PC-9 (cell line): ENCODE measurements around the gene AUTS2. TPM values are rescaled to one million over a fixed set of nuclear protein-coding genes. Genes with fewer than 3 reads are reported as not detected.

Experiments used
- BruUV-seq: library from RNA; stranded (reverse); fragments of 400-500 nt; replicated peaks from 2 replicates; lab custom pipeline; 2021; lab: Mats Ljungman, UMichigan
- CTCF ChIA-PET: fragments of 300-600 bp; sonication (Branson Sonifier 250); formaldehyde crosslinking; loops from one replicate; lab custom pipeline; 2022; ENCODE audit warnings: antibody characterized with exemption; lab: Charles Lee
- POLR2A ChIA-PET: fragments of 300-600 bp; sonication (Branson Sonifier 250); formaldehyde crosslinking; loops from one replicate; lab custom pipeline; 2022; ENCODE audit warnings: antibody characterized with exemption; ENCODE audit not compliant: unreplicated experiment; lab: Charles Lee
- DNase-seq, 2 experiments: peaks; one replicate each; pipeline versions ENCODE4 v3.0.0 to v3.0.0-alpha.2; 2015 to 2022; ENCODE audit warnings: mixed read lengths in 1 of 2
- H2AFZ ChIP-seq: fragments of 200-600 bp; sonication (generic); 2 replicates; pipeline ENCODE4 v1.8.1; 2017; ENCODE audit warnings: antibody characterized with exemption
- H3F3A ChIP-seq: fragments of 200-600 bp; sonication (generic); 2 replicates; pipeline ENCODE4 v1.8.1; 2017; ENCODE audit warnings: antibody characterized with exemption, mild to moderate bottlenecking, low read depth; ENCODE audit not compliant: insufficient read depth
- H3K27ac ChIP-seq: fragments of 200-600 bp; sonication (generic); 2 replicates; pipeline ENCODE4 v1.6.1; 2016; ENCODE audit warnings: mixed run types
- H3K27me3 ChIP-seq: fragments of 200-600 bp; sonication (generic); 2 replicates; pipeline ENCODE4 v1.6.1; 2016; ENCODE audit warnings: low read depth, mixed run types; ENCODE audit not compliant: insufficient read depth
- H3K36me3 ChIP-seq: fragments of 200-600 bp; sonication (generic); 2 replicates; pipeline ENCODE4 v1.6.1; 2016; ENCODE audit warnings: low read depth, mixed run types
- H3K4me1 ChIP-seq: fragments of 200-600 bp; sonication (generic); replicated peaks from 2 replicates; pipeline ENCODE4 v1.6.1; 2016; ENCODE audit warnings: mixed run types; ENCODE audit not compliant: insufficient read depth
- H3K4me2 ChIP-seq: fragments of 200-600 bp; sonication (generic); 2 replicates; pipeline ENCODE4 v1.6.1; 2017; ENCODE audit warnings: mixed run types
- H3K4me3 ChIP-seq: fragments of 200-600 bp; sonication (generic); 2 replicates; pipeline ENCODE4 v1.6.1; 2016; ENCODE audit warnings: mixed run types
- H3K79me2 ChIP-seq: fragments of 200-600 bp; sonication (generic); 2 replicates; pipeline ENCODE4 v1.6.1; 2017; ENCODE audit warnings: low read depth, mixed run types
- H3K9me2 ChIP-seq: fragments of 200-600 bp; sonication (generic); 2 replicates; pipeline ENCODE4 v1.8.1; 2017; ENCODE audit warnings: mild to moderate bottlenecking; ENCODE audit not compliant: insufficient read depth
- H3K9me3 ChIP-seq: fragments of 200-600 bp; sonication (generic); 2 replicates; pipeline ENCODE4 v1.8.1; 2016; ENCODE audit warnings: low read depth; ENCODE audit not compliant: insufficient read depth
- H4K20me1 ChIP-seq: fragments of 200-600 bp; sonication (generic); 2 replicates; pipeline ENCODE4 v1.8.1; 2017; ENCODE audit not compliant: insufficient read depth
- EZH2 ChIP-seq: fragments of 200-600 bp; sonication (generic); IDR thresholded peaks from 2 replicates; pipeline ENCODE4 v1.8.0; 2017; ENCODE audit warnings: antibody characterized with exemption, low read depth
- intact Hi-C: fragments of 100-400 bp; cut with micrococcal nuclease; formaldehyde crosslinking; loops from one replicate; pipeline ENCODE4 v1.10.0; 2022; ENCODE audit not compliant: unreplicated experiment
- total RNA-seq: library from RNA; stranded (reverse); gene quantifications from 2 replicates; pipeline ENCODE4 v1.2.3, GENCODE V29; 2021
- TF ChIP-seq, protein P1 (sequence below): fragments of 200-600 bp; sonication (generic); conservative IDR thresholded peaks from 2 replicates; pipeline ENCODE4 v1.6.1; 2017; ENCODE audit warnings: mixed run types, antibody characterized with exemption, mild to moderate bottlenecking, moderate library complexity

Gene AUTS2
- total RNA-seq, 1 experiment from 2014 or later: not detected

DNA sequence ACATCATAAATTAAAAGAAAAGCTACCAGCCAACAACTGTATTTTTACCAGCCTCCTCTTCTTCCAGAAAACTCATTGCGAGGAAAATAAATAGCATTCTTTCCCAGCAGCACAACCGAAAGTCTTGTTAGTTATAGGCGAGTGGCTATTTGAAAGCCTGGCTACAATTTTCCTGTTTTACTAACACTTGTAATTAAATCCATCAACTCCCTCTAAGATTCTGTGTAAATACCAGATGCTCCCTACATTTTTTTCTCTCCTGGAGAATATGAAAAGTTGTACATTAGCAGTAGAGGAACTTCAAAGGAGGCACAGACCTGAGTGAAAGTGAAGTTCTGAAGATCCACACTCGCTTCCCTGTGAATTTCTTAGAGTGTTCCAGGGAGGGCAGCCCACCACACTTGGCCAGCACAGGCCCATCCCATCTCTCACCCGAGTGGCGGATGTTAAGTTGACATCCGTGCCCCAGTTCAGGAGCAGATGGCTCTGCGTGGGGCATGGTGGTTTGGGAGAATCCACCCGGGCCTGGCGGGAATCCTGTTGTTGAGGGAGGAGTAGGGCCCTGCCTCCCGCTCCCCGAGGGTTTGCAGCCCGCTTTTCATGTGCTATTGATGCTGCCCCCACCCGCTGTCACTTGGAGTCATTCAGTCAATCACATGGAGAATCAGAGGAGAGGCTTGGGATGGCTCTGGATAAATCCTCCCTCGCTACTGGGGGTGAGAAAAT lies 1082.6 kb downstream of the AUTS2 start:
- CTCF ChIA-PET: no interaction called here
- no peaks in the 10 kb centered on the region for H4K20me1 ChIP-seq
- TF ChIP-seq EZH2: no peak
- TF ChIP-seq, protein P1, sequence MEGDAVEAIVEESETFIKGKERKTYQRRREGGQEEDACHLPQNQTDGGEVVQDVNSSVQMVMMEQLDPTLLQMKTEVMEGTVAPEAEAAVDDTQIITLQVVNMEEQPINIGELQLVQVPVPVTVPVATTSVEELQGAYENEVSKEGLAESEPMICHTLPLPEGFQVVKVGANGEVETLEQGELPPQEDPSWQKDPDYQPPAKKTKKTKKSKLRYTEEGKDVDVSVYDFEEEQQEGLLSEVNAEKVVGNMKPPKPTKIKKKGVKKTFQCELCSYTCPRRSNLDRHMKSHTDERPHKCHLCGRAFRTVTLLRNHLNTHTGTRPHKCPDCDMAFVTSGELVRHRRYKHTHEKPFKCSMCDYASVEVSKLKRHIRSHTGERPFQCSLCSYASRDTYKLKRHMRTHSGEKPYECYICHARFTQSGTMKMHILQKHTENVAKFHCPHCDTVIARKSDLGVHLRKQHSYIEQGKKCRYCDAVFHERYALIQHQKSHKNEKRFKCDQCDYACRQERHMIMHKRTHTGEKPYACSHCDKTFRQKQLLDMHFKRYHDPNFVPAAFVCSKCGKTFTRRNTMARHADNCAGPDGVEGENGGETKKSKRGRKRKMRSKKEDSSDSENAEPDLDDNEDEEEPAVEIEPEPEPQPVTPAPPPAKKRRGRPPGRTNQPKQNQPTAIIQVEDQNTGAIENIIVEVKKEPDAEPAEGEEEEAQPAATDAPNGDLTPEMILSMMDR: no peak
- POLR2A ChIA-PET: no interaction called here
- no peak overlapping the region for H2AFZ ChIP-seq
- no peak overlapping the region for H3K4me3 ChIP-seq
- H3K9me3 ChIP-seq: no peaks in the 10 kb centered on the region
- H3K27ac ChIP-seq: no peak overlapping the region
- BruUV-seq: no TSS peak
- no peak overlapping the region for H3K4me2 ChIP-seq
- H3K4me1 ChIP-seq: no peaks in the 10 kb centered on the region
- H3K79me2 ChIP-seq: no peaks in the 10 kb centered on the region
- intact Hi-C loops: no loop called here
- peaks cover 35% of the 10 kb centered on the region for H3K27me3 ChIP-seq
- H3K36me3 ChIP-seq: no peaks in the 10 kb centered on the region
- DNase-seq: no peak
- H3F3A ChIP-seq: no peaks in the 10 kb centered on the region
- H3K9me2 ChIP-seq: no peaks in the 10 kb centered on the region

DNA sequence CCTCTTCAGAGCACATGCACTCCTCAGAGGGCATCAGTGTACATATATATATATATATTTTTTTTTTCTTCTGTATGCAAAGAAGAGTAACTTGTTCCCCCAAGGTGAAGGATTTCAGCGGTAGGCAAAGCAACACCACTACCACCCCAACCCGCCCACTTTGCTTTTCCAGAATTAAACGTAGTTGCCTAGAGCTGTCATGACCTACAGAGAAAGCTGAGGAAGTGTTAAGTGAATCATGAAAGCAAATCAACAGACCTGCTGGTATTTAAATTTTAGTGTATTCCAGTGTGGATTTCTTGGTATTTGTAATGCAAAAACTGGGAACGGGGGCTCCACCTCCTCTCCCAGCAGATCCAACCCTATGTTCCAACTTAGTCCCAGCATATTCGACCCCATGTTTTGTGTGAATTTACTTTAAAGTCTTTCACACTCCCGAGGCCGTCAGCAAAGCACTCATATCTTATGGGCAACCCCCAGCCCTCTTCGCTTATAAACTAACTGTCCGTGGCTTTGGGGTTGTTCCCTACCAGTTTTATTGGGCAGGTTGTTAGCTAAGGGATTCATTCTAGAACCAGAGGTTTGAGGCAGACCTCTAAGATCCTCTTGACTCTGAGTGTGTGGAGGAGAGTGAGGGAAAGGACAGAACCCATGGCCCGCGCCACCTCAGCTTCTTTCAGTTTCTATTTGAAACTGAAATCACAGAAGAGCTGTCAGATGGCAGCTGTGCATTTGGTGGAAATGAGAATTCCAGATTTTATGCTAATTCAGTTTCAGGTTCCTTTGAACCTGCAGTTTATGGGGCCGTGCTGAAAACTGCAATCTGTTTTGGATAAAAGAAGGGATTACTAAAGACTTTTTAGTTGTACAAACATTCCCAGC lies 1083.4 kb downstream of the AUTS2 start:
- H3F3A ChIP-seq: no peaks in the 10 kb centered on the region
- DNase-seq: no peak
- no peaks in the 10 kb centered on the region for H3K79me2 ChIP-seq
- H3K4me3 ChIP-seq: no peak overlapping the region
- intact Hi-C loops: no loop called here
- no peaks in the 10 kb centered on the region for H3K4me1 ChIP-seq
- TF ChIP-seq EZH2: no peak
- TF ChIP-seq, protein P1: no peak
- POLR2A ChIA-PET: no interaction called here
- CTCF ChIA-PET: no interaction called here
- H4K20me1 ChIP-seq: no peaks in the 10 kb centered on the region
- no peaks in the 10 kb centered on the region for H3K36me3 ChIP-seq
- H3K9me2 ChIP-seq: no peaks in the 10 kb centered on the region
- no peak overlapping the region for H3K27ac ChIP-seq
- peaks cover 43% of the 10 kb centered on the region for H3K27me3 ChIP-seq
- no peak overlapping the region for H3K4me2 ChIP-seq
- H3K9me3 ChIP-seq: no peaks in the 10 kb centered on the region
- BruUV-seq: no TSS peak
- no peak overlapping the region for H2AFZ ChIP-seq

DNA sequence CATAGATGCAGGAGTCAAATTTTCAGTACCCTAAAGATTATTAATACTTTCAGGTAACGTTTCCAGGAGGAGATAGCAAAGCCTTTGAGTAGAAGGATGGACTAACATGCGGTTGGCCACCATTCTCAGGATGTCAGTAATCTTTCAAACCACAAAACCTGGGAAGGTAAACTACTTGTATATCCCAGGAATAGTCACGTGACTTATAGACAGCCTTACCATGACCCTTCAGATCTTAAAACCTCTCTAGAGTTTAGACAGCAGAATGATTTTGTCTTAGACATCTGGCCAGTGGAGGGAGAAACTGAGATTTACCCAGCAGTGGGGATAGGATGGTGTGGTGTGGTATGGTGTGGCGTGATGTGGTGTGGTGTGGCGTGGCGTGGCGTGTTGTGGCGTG lies 1085.9 kb downstream of the AUTS2 start:
- H3K4me2 ChIP-seq: no peak overlapping the region
- no peaks in the 10 kb centered on the region for H3K9me2 ChIP-seq
- H3F3A ChIP-seq: no peaks in the 10 kb centered on the region
- H3K79me2 ChIP-seq: no peaks in the 10 kb centered on the region
- TF ChIP-seq EZH2: no peak
- TF ChIP-seq, protein P1: no peak
- no peak overlapping the region for H2AFZ ChIP-seq
- no peak overlapping the region for H3K4me3 ChIP-seq
- H3K27me3 ChIP-seq: peaks cover 44% of the 10 kb centered on the region
- intact Hi-C loops: no loop called here
- H3K27ac ChIP-seq: no peak overlapping the region
- no peaks in the 10 kb centered on the region for H3K4me1 ChIP-seq
- DNase-seq: no peak
- no peaks in the 10 kb centered on the region for H3K36me3 ChIP-seq
- no peaks in the 10 kb centered on the region for H4K20me1 ChIP-seq
- no TSS peak for BruUV-seq
- CTCF ChIA-PET: no interaction called here
- POLR2A ChIA-PET: no interaction called here
- H3K9me3 ChIP-seq: no peaks in the 10 kb centered on the region
